Measurements from ENCODE around the gene LINC00237. TPM values are rescaled to one million over a fixed set of nuclear protein-coding genes. Genes with fewer than 3 reads are reported as not detected.

Gene LINC00237
- total RNA-seq, 2 experiments from 2014 or later = not detected

GRCh38 chr20:21136015-21136732 lies 30.0 kb upstream of the LINC00237 start:
- H3K27ac Mint-ChIP-seq = no peak overlapping the region
- H3K36me3 Mint-ChIP-seq (ENCODE audit: low read depth) = peaks cover 10% of the 10 kb centered on the region
- no peak overlapping the region for H3K4me3 Mint-ChIP-seq
- CTCF ChIA-PET = no interaction called here
- POLR2A ChIA-PET = no interaction called here
- no peaks in the 10 kb centered on the region for H3K9me3 Mint-ChIP-seq
- H3K27me3 Mint-ChIP-seq = no peaks in the 10 kb centered on the region
- H3K4me1 Mint-ChIP-seq = peaks cover 7% of the 10 kb centered on the region
- no peak for DNase-seq

GRCh38 chr20:21134883-21135493 lies 28.8 kb upstream of the LINC00237 start:
- Mint-ChIP-seq H3K9me3 (no peaks in the 10 kb centered on the region), H3K27me3 (no peaks in the 10 kb centered on the region), H3K4me1 (peaks cover 7% of the 10 kb centered on the region), H3K27ac (no peak overlapping the region), H3K4me3 (no peak overlapping the region), H3K36me3 (ENCODE audit: low read depth) (peaks cover 10% of the 10 kb centered on the region)
- POLR2A ChIA-PET = no interaction called here
- no peak for DNase-seq
- CTCF ChIA-PET = no interaction called here

DNA sequence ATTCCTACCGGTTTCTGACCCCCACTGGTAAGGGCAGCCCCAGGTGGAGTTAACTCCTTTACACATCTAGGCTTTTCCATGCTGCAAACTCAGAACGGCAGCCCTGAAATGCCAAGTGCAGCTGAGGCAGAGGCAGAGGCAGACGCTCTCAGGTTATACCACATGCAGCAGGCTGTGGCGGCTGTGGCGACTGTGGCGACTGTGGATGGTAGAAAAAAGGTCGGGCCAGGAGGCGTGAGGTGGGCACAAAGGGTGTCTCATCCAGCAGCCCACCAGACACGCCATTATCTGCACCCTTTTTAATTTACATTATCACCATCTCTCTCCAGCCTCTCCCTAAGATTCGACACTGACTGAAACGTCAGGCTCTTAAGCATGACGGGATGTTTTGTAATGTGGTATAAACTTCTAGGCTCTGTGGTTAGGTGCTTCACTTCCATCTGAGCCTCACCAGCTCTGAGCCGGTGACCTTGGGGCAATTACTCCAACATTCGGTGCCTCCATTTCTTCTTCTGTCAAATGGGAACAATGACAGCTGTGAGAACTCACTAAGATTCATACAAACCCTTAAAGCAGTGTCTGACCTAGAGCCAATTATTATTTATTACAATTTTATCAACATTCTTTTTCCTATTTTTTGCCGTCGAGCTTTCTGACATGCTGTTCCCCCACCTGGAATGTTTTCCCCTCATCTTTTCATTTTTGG lies 27.9 kb upstream of the LINC00237 start:
- Mint-ChIP-seq H3K27me3 (no peaks in the 10 kb centered on the region), H3K4me1 (peaks cover 8% of the 10 kb centered on the region), H3K36me3 (ENCODE audit: low read depth) (peaks cover 10% of the 10 kb centered on the region), H3K27ac (no peak overlapping the region), H3K4me3 (no peak overlapping the region), H3K9me3 (no peaks in the 10 kb centered on the region)
- no peak for DNase-seq
- ChIA-PET CTCF (no interaction called here), POLR2A (no interaction called here)

GRCh38 chr20:21133404-21133803 lies 27.2 kb upstream of the LINC00237 start:
- H3K27ac Mint-ChIP-seq = no peak overlapping the region

GRCh38 chr20:21129861-21130260 lies 23.7 kb upstream of the LINC00237 start:
- Mint-ChIP-seq H3K9me3 (no peaks in the 10 kb centered on the region), H3K4me1 (peaks cover 26% of the 10 kb centered on the region), H3K4me3 (no peak overlapping the region), H3K36me3 (ENCODE audit: low read depth) (peaks cover 2% of the 10 kb centered on the region), H3K27me3 (no peaks in the 10 kb centered on the region), H3K27ac (no peak overlapping the region)
- CTCF ChIA-PET = no interaction called here
- POLR2A ChIA-PET = interaction anchor here (0.6 kb wide), 1 partner anchor 76 kb away, joined by 4 read pairs; no protein-coding TSS in a partner anchor
- DNase-seq = no peak

More at GRCh38 chr20:21133404-21133803, 27.2 kb upstream of the LINC00237 start:
- Mint-ChIP-seq H3K4me1 (peaks cover 10% of the 10 kb centered on the region), H3K27me3 (no peaks in the 10 kb centered on the region), H3K36me3 (ENCODE audit: low read depth) (peaks cover 10% of the 10 kb centered on the region), H3K4me3 (no peak overlapping the region), H3K9me3 (no peaks in the 10 kb centered on the region)
- CTCF ChIA-PET = no interaction called here
- POLR2A ChIA-PET = no interaction called here
- no peak for DNase-seq

GRCh38 chr20:21127201-21127981 lies 21.2 kb upstream of the LINC00237 start:
- CTCF ChIA-PET = no interaction called here
- Mint-ChIP-seq H3K27me3 (no peaks in the 10 kb centered on the region), H3K4me1 (peaks cover 21% of the 10 kb centered on the region), H3K27ac (no peak overlapping the region), H3K9me3 (no peaks in the 10 kb centered on the region), H3K4me3 (peak overlapping the region; percentile 87), H3K36me3 (ENCODE audit: low read depth) (peaks cover 2% of the 10 kb centered on the region)
- POLR2A ChIA-PET = no interaction called here
- no peak for DNase-seq

- Mint-ChIP-seq H3K4me3 (peak overlapping the region; percentile 87), H3K36me3 (ENCODE audit: low read depth) (no peaks in the 10 kb centered on the region), H3K27me3 (no peaks in the 10 kb centered on the region), H3K9me3 (no peaks in the 10 kb centered on the region), H3K4me1 (peaks cover 21% of the 10 kb centered on the region), H3K27ac (peak overlapping the region; percentile 93)
- ChIA-PET POLR2A (no interaction called here), CTCF (interaction anchor here (1.1 kb wide), 1 partner anchor 12 kb away, joined by 3 read pairs; no protein-coding TSS in a partner anchor)
- DNase-seq = no peak
Measured at GRCh38 chr20:21126581-21126870, 20.4 kb upstream of the LINC00237 start.

- peak within 1 kb of the TSS; percentile 87 for H3K4me3 Mint-ChIP-seq
- CTCF ChIA-PET = interaction anchor here (0.6 to 1.3 kb wide), 4 partner anchors 12 to 1034 kb away, joined by 3 to 4 read pairs (median 3); no protein-coding TSS in a partner anchor
- H3K27me3 Mint-ChIP-seq = no peaks in the 10 kb centered on the region
- H3K27ac Mint-ChIP-seq = peak within 1 kb of the TSS; percentile 93
- POLR2A ChIA-PET = no interaction called here
- peak; percentile 95 for DNase-seq
- peaks cover 21% of the 10 kb centered on the region for H3K4me1 Mint-ChIP-seq
- H3K36me3 Mint-ChIP-seq (ENCODE audit: low read depth) = no peaks in the 10 kb centered on the region
- no peaks in the 10 kb centered on the region for H3K9me3 Mint-ChIP-seq
Measured at GRCh38 chr20:21125849-21126580, 19.9 kb upstream of the LINC00237 start, which contains the start of gene KIZ. KIZ (plus strand) TSS chr20:21126082; CDS start chr20:21126116, 34 bp downstream.

DNA sequence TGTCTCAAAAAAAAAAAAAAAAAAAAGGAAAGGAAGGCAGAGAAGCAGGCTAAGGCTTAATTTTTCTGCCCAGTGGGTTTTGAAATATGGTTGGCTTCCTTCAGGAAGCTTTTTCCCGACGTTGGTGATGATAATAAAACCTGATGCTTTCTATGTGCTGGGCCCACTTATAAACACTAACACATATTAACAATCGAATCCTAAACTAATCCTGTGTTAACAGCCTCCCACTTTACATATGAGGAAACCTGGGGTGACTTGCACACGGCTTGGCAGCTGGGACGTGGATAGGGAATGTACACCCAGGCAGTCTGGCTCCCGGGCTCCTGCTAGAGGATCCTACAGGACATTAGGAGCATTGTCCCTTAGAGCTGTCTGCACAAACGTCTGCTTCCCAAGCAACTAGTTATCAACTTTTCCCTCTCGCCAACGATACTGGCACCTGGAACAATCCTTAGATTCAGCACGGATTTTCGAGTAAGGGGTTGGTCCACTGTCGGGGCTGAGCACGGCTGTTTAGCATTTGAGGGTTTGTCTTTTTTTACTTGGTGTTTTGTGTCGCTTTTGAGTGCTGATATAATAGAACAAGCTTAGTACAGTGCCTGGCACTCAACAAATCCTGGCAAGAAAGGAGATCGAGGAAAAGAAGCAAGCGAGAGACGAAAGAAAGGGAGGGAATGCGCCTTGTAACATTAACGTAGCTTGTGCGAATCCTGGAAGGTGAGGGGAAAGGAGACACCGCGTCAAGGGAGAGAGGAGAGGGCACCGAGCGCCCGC lies 19.1 kb upstream of the LINC00237 start:
- Mint-ChIP-seq H3K9me3 (no peaks in the 10 kb centered on the region), H3K27ac (peak overlapping the region; percentile 78)
- POLR2A ChIA-PET = no interaction called here

GRCh38 chr20:21124190-21124589 lies 18.0 kb upstream of the LINC00237 start:
- Mint-ChIP-seq H3K4me3 (no peak overlapping the region), H3K27me3 (peaks cover under 1% of the 10 kb centered on the region), H3K4me1 (peaks cover 21% of the 10 kb centered on the region), H3K36me3 (ENCODE audit: low read depth) (no peaks in the 10 kb centered on the region), H3K27ac (no peak overlapping the region), H3K9me3 (no peaks in the 10 kb centered on the region)
- no peak for DNase-seq
- POLR2A ChIA-PET = no interaction called here
- CTCF ChIA-PET = no interaction called here

More for the DNA sequence above, 19.1 kb upstream of the LINC00237 start:
- Mint-ChIP-seq H3K4me3 (peak overlapping the region; percentile 87), H3K27me3 (no peaks in the 10 kb centered on the region), H3K36me3 (ENCODE audit: low read depth) (no peaks in the 10 kb centered on the region), H3K4me1 (peaks cover 21% of the 10 kb centered on the region)
- CTCF ChIA-PET = interaction anchor here (0.8 to 1.3 kb wide), 3 partner anchors 11 to 380 kb away, joined by 3 to 4 read pairs (median 3); no protein-coding TSS in a partner anchor
- DNase-seq = no peak

DNA sequence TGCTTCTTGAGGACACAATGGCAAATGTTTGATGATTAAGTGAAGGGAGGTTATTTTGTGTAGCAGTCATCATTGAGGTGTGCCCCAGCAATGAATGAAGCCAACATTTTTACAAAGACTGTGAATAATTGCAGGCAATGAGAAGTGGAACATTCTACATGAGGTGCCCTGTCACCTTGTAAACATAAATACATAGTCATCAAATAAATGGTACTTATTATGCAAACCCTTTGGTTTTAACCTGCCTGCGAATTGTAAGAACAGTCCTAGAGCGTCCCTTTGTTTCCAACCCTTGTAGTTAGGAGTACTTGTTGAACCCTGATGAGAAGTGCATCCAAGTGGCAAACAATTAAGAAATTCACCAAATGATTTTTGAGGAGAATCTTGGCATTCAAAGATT lies 12.6 kb upstream of the LINC00237 start:
- ChIA-PET POLR2A (no interaction called here), CTCF (no interaction called here)
- H3K27ac Mint-ChIP-seq = no peak overlapping the region
- peaks cover 33% of the 10 kb centered on the region for H3K27me3 Mint-ChIP-seq
- peaks cover 4% of the 10 kb centered on the region for H3K4me1 Mint-ChIP-seq
- H3K36me3 Mint-ChIP-seq (ENCODE audit: low read depth) = no peaks in the 10 kb centered on the region
- H3K9me3 Mint-ChIP-seq = no peaks in the 10 kb centered on the region
- no peak for DNase-seq
- H3K4me3 Mint-ChIP-seq = no peak overlapping the region

DNA sequence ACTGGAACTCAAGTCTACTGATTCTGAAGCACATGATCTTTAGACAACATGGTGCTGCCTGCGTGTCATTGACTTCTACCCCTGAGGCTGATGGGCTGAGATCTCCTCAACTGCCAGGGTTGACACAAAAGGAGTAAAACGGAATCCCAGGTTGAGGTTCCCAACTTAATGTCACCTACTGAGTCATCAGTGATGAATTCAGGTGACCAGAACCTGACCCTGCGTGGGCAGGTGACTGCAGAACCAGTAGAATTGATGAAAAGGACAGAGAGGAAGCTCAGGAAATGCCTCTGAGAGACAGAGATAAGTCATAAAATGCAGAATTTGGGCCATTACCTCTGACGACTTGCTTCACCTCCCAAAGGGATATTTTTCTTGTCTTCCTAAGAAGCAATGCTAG lies 12.0 kb upstream of the LINC00237 start:
- no peak for DNase-seq
- no peaks in the 10 kb centered on the region for H3K36me3 Mint-ChIP-seq (ENCODE audit: low read depth)
- no peak overlapping the region for H3K4me3 Mint-ChIP-seq
- ChIA-PET POLR2A (no interaction called here), CTCF (no interaction called here)
- peaks cover 39% of the 10 kb centered on the region for H3K27me3 Mint-ChIP-seq
- peaks cover 4% of the 10 kb centered on the region for H3K4me1 Mint-ChIP-seq
- H3K9me3 Mint-ChIP-seq = no peaks in the 10 kb centered on the region
- H3K27ac Mint-ChIP-seq = no peak overlapping the region
